HG02970 (cell line): ENCODE measurements around the gene MAP2.
"Not testable (repeated sequence)": the region's sequence is repeated elsewhere in the genome, so short reads cannot be mapped to it uniquely, and the experiment has no call there.

ENCODE experiments used
- ATAC-seq: cut with Tn5 transposase; IDR thresholded peaks from one replicate; pipeline ENCODE4 v1.9.1; 2021; ENCODE audit warnings: mild to moderate bottlenecking, moderate library complexity, moderate number of reproducible peaks; ENCODE audit not compliant: unreplicated experiment, low FRiP score

The MAP2 gene

GRCh38 chr2:209579230-209579749, 155.4 kb downstream of the MAP2 start:
- no peak for ATAC-seq

- no peak for ATAC-seq
These were observed 157.2 kb downstream of the MAP2 start for GRCh38 chr2:209581040-209581439.

GRCh38 chr2:209582281-209582680, 158.4 kb downstream of the MAP2 start:
- ATAC-seq, result no peak

- ATAC-seq, result no peak
These were observed 160.6 kb downstream of the MAP2 start for GRCh38 chr2:209584472-209584871.

- no peak for ATAC-seq
These were observed 161.1 kb downstream of the MAP2 start for GRCh38 chr2:209584915-209585314.

GRCh38 chr2:209591021-209591420, 167.2 kb downstream of the MAP2 start:
- no peak for ATAC-seq

- ATAC-seq, result no peak
These were observed 168.3 kb downstream of the MAP2 start for GRCh38 chr2:209592106-209592505.

GRCh38 chr2:209593930-209594329, 170.1 kb downstream of the MAP2 start:
- ATAC-seq, result no peak

- no peak for ATAC-seq
These were observed 172.4 kb downstream of the MAP2 start for GRCh38 chr2:209596262-209596661.

GRCh38 chr2:209598227-209598626, 174.4 kb downstream of the MAP2 start:
- ATAC-seq, result not testable (repeated sequence)

GRCh38 chr2:209600341-209601171, 176.7 kb downstream of the MAP2 start:
- ATAC-seq, result no peak

GRCh38 chr2:209601497-209601896, 177.7 kb downstream of the MAP2 start:
- no peak for ATAC-seq

GRCh38 chr2:209602259-209602658, 178.4 kb downstream of the MAP2 start:
- ATAC-seq, result no peak

- no peak for ATAC-seq
These were observed 185.7 kb downstream of the MAP2 start for GRCh38 chr2:209609531-209609930.

- no peak for ATAC-seq
These were observed 186.8 kb downstream of the MAP2 start for GRCh38 chr2:209610631-209611030.

GRCh38 chr2:209613649-209614305, 189.9 kb downstream of the MAP2 start:
- no peak for ATAC-seq

GRCh38 chr2:209614690-209615369, 191.0 kb downstream of the MAP2 start:
- ATAC-seq, result no peak

GRCh38 chr2:209619782-209620181, 195.9 kb downstream of the MAP2 start:
- no peak for ATAC-seq

- ATAC-seq, result no peak
These were observed 200.5 kb downstream of the MAP2 start for GRCh38 chr2:209624192-209624938.

- no peak for ATAC-seq
These were observed 205.8 kb downstream of the MAP2 start for GRCh38 chr2:209629597-209629996.
